ENCODE measurements around the gene IFT80. TPM values are rescaled to one million over a fixed set of nuclear protein-coding genes. Genes with fewer than 3 reads are reported as not detected.

The IFT80 gene
- total RNA-seq, 5 donors from 2014 or later (not counting 1 experiment from before 2014, with no cell fraction given): 22.5 to 34.2 (median 26.4) TPM

- no peaks in the 10 kb centered on the region for H3K27me3 Mint-ChIP-seq
- H3K9me3 ChIP-seq: no peaks in the 10 kb centered on the region
- DNase-seq: no peak
- H3K27ac ChIP-seq (ENCODE audit: low read length): no peak overlapping the region
- peaks cover 7 to 14% of the 10 kb centered on the region in 2 experiments for H3K4me1 ChIP-seq (ENCODE audit: control insufficient read depth in 1 of 2, extremely low read depth in 1 of 2, insufficient read depth in 2 of 2, low read length in 2 of 2)
- ChIA-PET CTCF (no interaction called here), POLR2A (interaction anchor here in 1 of 2 donors (1.3 kb wide), 1 partner anchor 12 kb away, joined by 4 read pairs; no protein-coding TSS in a partner anchor)
- H3K4me3 ChIP-seq (ENCODE audit: control insufficient read depth in 1 of 2, extremely low read depth in 1 of 2, low read length in 1 of 2): no peak overlapping the region
- H3K27me3 ChIP-seq (replicated peaks in 1 of 2; ENCODE audit: control insufficient read depth in 2 of 2, extremely low read depth in 1 of 2, insufficient read depth in 2 of 2, low read length in 1 of 2): no peaks in the 10 kb centered on the region
- H3K36me3 ChIP-seq (ENCODE audit: control insufficient read depth in 2 of 2, extremely low read depth in 1 of 2, insufficient read depth in 1 of 2, low read length in 1 of 2): peaks cover 0 to 39% of the 10 kb centered on the region in 2 donors
- peaks cover 45 to 55% (median 53%) of the 10 kb centered on the region in 3 donors for H3K4me1 Mint-ChIP-seq
- H3K27ac Mint-ChIP-seq: no peak overlapping the region
- no peaks in the 10 kb centered on the region for H3K9me3 Mint-ChIP-seq
- peaks cover 57% of the 10 kb centered on the region for H3K36me3 Mint-ChIP-seq
- WGBS (ENCODE audit: insufficient coverage): 90% methylated on average over 4 of the region's 5 CpGs
- H3K4me3 Mint-ChIP-seq: no peak overlapping the region
- ATAC-seq (replicated peaks in 1 of 4): no peak
Measured at GRCh38 chr3:160437083-160437455, 38.0 kb upstream of the IFT80 start.

GRCh38 chr3:160435747-160436146 is 36.7 kb upstream of the IFT80 start:
- Mint-ChIP-seq H3K36me3 (peaks cover 60% of the 10 kb centered on the region), H3K4me3 (no peak overlapping the region), H3K4me1 (peaks cover 40 to 48% (median 46%) of the 10 kb centered on the region in 3 donors), H3K27me3 (no peaks in the 10 kb centered on the region), H3K27ac (peak overlapping the region; percentile 28 to 31), H3K9me3 (no peaks in the 10 kb centered on the region)
- Histone ChIP-seq H3K27ac (ENCODE audit: low read length) (no peak overlapping the region), H3K9me3 (no peaks in the 10 kb centered on the region), H3K27me3 (replicated peaks in 1 of 2; ENCODE audit: control insufficient read depth in 2 of 2, extremely low read depth in 1 of 2, insufficient read depth in 2 of 2, low read length in 1 of 2) (no peaks in the 10 kb centered on the region), H3K36me3 (ENCODE audit: control insufficient read depth in 2 of 2, extremely low read depth in 1 of 2, insufficient read depth in 1 of 2, low read length in 1 of 2) (peaks cover 0 to 51% of the 10 kb centered on the region in 2 donors), H3K4me1 (ENCODE audit: control insufficient read depth in 1 of 2, extremely low read depth in 1 of 2, insufficient read depth in 2 of 2, low read length in 2 of 2) (peaks cover 7 to 14% of the 10 kb centered on the region in 2 experiments), H3K4me3 (ENCODE audit: control insufficient read depth in 1 of 2, extremely low read depth in 1 of 2, low read length in 1 of 2) (no peak overlapping the region)
- DNase-seq (no peak), ATAC-seq (replicated peaks in 1 of 4) (no peak)
- CTCF ChIA-PET: interaction anchor here (0.6 to 1.3 kb wide), 3 partner anchors 15 to 23 kb away, joined by 3 to 6 read pairs (median 3); no protein-coding TSS in a partner anchor
- POLR2A ChIA-PET: interaction anchor here (0.5 to 0.6 kb wide), 2 partner anchors 43 to 773 kb away, joined by 3 to 4 read pairs; no protein-coding TSS in a partner anchor
- WGBS (ENCODE audit: insufficient coverage): no CpG with 5 or more reads among the region's 1 CpG

GRCh38 chr3:160435095-160435494 is 36.1 kb upstream of the IFT80 start:
- whole genome bisulfite sequencing (ENCODE audit: insufficient coverage): 100% methylated on average over 1 of the region's 2 CpGs
- Histone ChIP-seq H3K4me1 (ENCODE audit: control insufficient read depth in 1 of 2, extremely low read depth in 1 of 2, insufficient read depth in 2 of 2, low read length in 2 of 2) (peaks cover 7 to 14% of the 10 kb centered on the region in 2 experiments), H3K36me3 (ENCODE audit: control insufficient read depth in 2 of 2, extremely low read depth in 1 of 2, insufficient read depth in 1 of 2, low read length in 1 of 2) (peaks cover 0 to 55% of the 10 kb centered on the region in 2 donors), H3K4me3 (ENCODE audit: control insufficient read depth in 1 of 2, extremely low read depth in 1 of 2, low read length in 1 of 2) (no peak overlapping the region), H3K27me3 (replicated peaks in 1 of 2; ENCODE audit: control insufficient read depth in 2 of 2, extremely low read depth in 1 of 2, insufficient read depth in 2 of 2, low read length in 1 of 2) (no peaks in the 10 kb centered on the region), H3K9me3 (no peaks in the 10 kb centered on the region), H3K27ac (ENCODE audit: low read length) (no peak overlapping the region)
- ChIA-PET POLR2A (interaction anchor here (0.5 to 0.6 kb wide), 2 partner anchors 26 to 97 kb away, joined by 6 to 17 read pairs; no protein-coding TSS in a partner anchor), CTCF (interaction anchor here (0.6 to 1.3 kb wide), 2 partner anchors 16 to 35 kb away, joined by 3 read pairs; no protein-coding TSS in a partner anchor)
- Mint-ChIP-seq H3K36me3 (peaks cover 58% of the 10 kb centered on the region), H3K4me3 (no peak overlapping the region), H3K4me1 (peaks cover 40 to 44% (median 43%) of the 10 kb centered on the region in 3 donors), H3K27me3 (no peaks in the 10 kb centered on the region), H3K27ac (no peak overlapping the region), H3K9me3 (no peaks in the 10 kb centered on the region)
- ATAC-seq (replicated peaks in 1 of 4): no peak
- no peak for DNase-seq

- DNase-seq: no peak
- Histone ChIP-seq H3K27ac (ENCODE audit: low read length) (no peak overlapping the region), H3K4me3 (ENCODE audit: control insufficient read depth in 1 of 2, extremely low read depth in 1 of 2, low read length in 1 of 2) (no peak overlapping the region), H3K36me3 (ENCODE audit: control insufficient read depth in 2 of 2, extremely low read depth in 1 of 2, insufficient read depth in 1 of 2, low read length in 1 of 2) (peaks cover 0 to 52% of the 10 kb centered on the region in 2 donors), H3K4me1 (ENCODE audit: control insufficient read depth in 1 of 2, extremely low read depth in 1 of 2, insufficient read depth in 2 of 2, low read length in 2 of 2) (peaks cover 7 to 14% of the 10 kb centered on the region in 2 experiments), H3K27me3 (replicated peaks in 1 of 2; ENCODE audit: control insufficient read depth in 2 of 2, extremely low read depth in 1 of 2, insufficient read depth in 2 of 2, low read length in 1 of 2) (no peaks in the 10 kb centered on the region), H3K9me3 (no peaks in the 10 kb centered on the region)
- CTCF ChIA-PET: no interaction called here
- WGBS (ENCODE audit: insufficient coverage): 100% methylated on average over 1 of the region's 2 CpGs
- peaks cover 32 to 37% (median 36%) of the 10 kb centered on the region in 3 donors for H3K4me1 Mint-ChIP-seq
- H3K4me3 Mint-ChIP-seq: no peak overlapping the region
- POLR2A ChIA-PET: no interaction called here
- no peak overlapping the region for H3K27ac Mint-ChIP-seq
- no peaks in the 10 kb centered on the region for H3K27me3 Mint-ChIP-seq
- no peak for ATAC-seq (replicated peaks in 1 of 4)
- H3K36me3 Mint-ChIP-seq: peaks cover 49% of the 10 kb centered on the region
- H3K9me3 Mint-ChIP-seq: no peaks in the 10 kb centered on the region
Measured at GRCh38 chr3:160434071-160434470, 35.0 kb upstream of the IFT80 start.

GRCh38 chr3:160427832-160428424 is 28.9 kb upstream of the IFT80 start:
- POLR2A ChIA-PET: interaction anchor here in 1 of 2 donors (0.7 kb wide), 1 partner anchor 790 kb away, joined by 3 read pairs; no protein-coding TSS in a partner anchor
- Mint-ChIP-seq H3K9me3 (no peaks in the 10 kb centered on the region), H3K4me3 (no peak overlapping the region), H3K4me1 (peaks cover 0 to 2% (median 2%) of the 10 kb centered on the region in 3 donors), H3K36me3 (peaks cover 55% of the 10 kb centered on the region), H3K27me3 (no peaks in the 10 kb centered on the region), H3K27ac (no peak overlapping the region)
- H3K36me3 ChIP-seq (ENCODE audit: control insufficient read depth in 2 of 2, extremely low read depth in 1 of 2, insufficient read depth in 1 of 2, low read length in 1 of 2): peaks cover 9 to 61% of the 10 kb centered on the region in 2 donors
- H3K27me3 ChIP-seq (replicated peaks in 1 of 2; ENCODE audit: control insufficient read depth in 2 of 2, extremely low read depth in 1 of 2, insufficient read depth in 2 of 2, low read length in 1 of 2): no peaks in the 10 kb centered on the region
- H3K4me1 ChIP-seq (ENCODE audit: control insufficient read depth in 1 of 2, extremely low read depth in 1 of 2, insufficient read depth in 2 of 2, low read length in 2 of 2): peaks cover 0 to 12% of the 10 kb centered on the region in 2 experiments
- CTCF ChIA-PET: no interaction called here
- no CpG with 5 or more reads among the region's 11 CpGs for WGBS (ENCODE audit: insufficient coverage)
- no peaks in the 10 kb centered on the region for H3K9me3 ChIP-seq
- H3K4me3 ChIP-seq (ENCODE audit: control insufficient read depth in 1 of 2, extremely low read depth in 1 of 2, low read length in 1 of 2): no peak overlapping the region
- ATAC-seq (replicated peaks in 1 of 4): no peak
- H3K27ac ChIP-seq (ENCODE audit: low read length): no peak overlapping the region
- DNase-seq: no peak

GRCh38 chr3:160417311-160417710 is 18.3 kb upstream of the IFT80 start:
- peaks cover 8 to 50% of the 10 kb centered on the region in 2 donors for H3K36me3 ChIP-seq (ENCODE audit: control insufficient read depth in 2 of 2, extremely low read depth in 1 of 2, insufficient read depth in 1 of 2, low read length in 1 of 2)
- H3K4me1 Mint-ChIP-seq: peaks cover 5 to 18% (median 13%) of the 10 kb centered on the region in 3 donors
- H3K9me3 ChIP-seq: no peaks in the 10 kb centered on the region
- H3K4me3 ChIP-seq (ENCODE audit: control insufficient read depth in 1 of 2, extremely low read depth in 1 of 2, low read length in 1 of 2): no peak overlapping the region
- no peak overlapping the region for H3K27ac ChIP-seq (ENCODE audit: low read length)
- no CpG with 5 or more reads among the region's 3 CpGs for WGBS (ENCODE audit: insufficient coverage)
- ChIA-PET POLR2A (no interaction called here), CTCF (interaction anchor here in 1 of 2 donors (0.5 to 1.0 kb wide), 2 partner anchors 14 to 254 kb away, joined by 3 to 4 read pairs; no protein-coding TSS in a partner anchor)
- no peak overlapping the region for H3K27ac Mint-ChIP-seq
- DNase-seq (no peak), ATAC-seq (replicated peaks in 1 of 4) (no peak)
- peaks cover 0 to 22% of the 10 kb centered on the region in 2 experiments for H3K4me1 ChIP-seq (ENCODE audit: control insufficient read depth in 1 of 2, extremely low read depth in 1 of 2, insufficient read depth in 2 of 2, low read length in 2 of 2)
- H3K4me3 Mint-ChIP-seq: no peak overlapping the region
- H3K27me3 ChIP-seq (replicated peaks in 1 of 2; ENCODE audit: control insufficient read depth in 2 of 2, extremely low read depth in 1 of 2, insufficient read depth in 2 of 2, low read length in 1 of 2): no peaks in the 10 kb centered on the region
- peaks cover 39% of the 10 kb centered on the region for H3K36me3 Mint-ChIP-seq
- no peaks in the 10 kb centered on the region for H3K27me3 Mint-ChIP-seq
- H3K9me3 Mint-ChIP-seq: no peaks in the 10 kb centered on the region
